CD14-positive monocyte (primary cell): Measurements from ENCODE around the gene TMEM222. TPM values are rescaled to one million over a fixed set of nuclear protein-coding genes. Genes with fewer than 3 reads are reported as not detected.

Experiments
- DNase-seq, 3 donors: peaks; one replicate each; pipeline ENCODE4 v3.0.0-alpha.2; 2011 to 2022
- H2AFZ ChIP-seq: 2 replicates; pipeline ENCODE4 v1.6.0; 2012; ENCODE audit warnings: mild to moderate bottlenecking, low read depth, low read length, inconsistent platforms; ENCODE audit not compliant: insufficient read depth, poor library complexity, severe bottlenecking
- H3K27ac ChIP-seq, 2 donors: 1 replicate in 1 of 2; 2 replicates in 1 of 2; pipeline ENCODE4 v1.5.1; 2012 to 2013; ENCODE audit warnings: low read length in 2 of 2, control low read depth in 1 of 2, inconsistent platforms in 1 of 2, low read depth in 1 of 2, mild to moderate bottlenecking in 1 of 2
- H3K27me3 ChIP-seq, 2 donors: one replicate each; pipeline versions ENCODE4 v1.6.0 to v1.6.1; 2011 to 2013; ENCODE audit warnings: low read length in 2 of 2; ENCODE audit not compliant: control insufficient read depth in 2 of 2, insufficient read depth in 2 of 2
- H3K36me3 ChIP-seq, 2 donors: replicated peaks in 1 of 2; 1 replicate in 1 of 2; 2 replicates in 1 of 2; pipeline versions ENCODE4 v1.5.1 to v1.6.1; 2012 to 2013; ENCODE audit warnings: low read length in 2 of 2, control low read depth in 1 of 2, inconsistent platforms in 1 of 2, mild to moderate bottlenecking in 1 of 2; ENCODE audit not compliant: insufficient read depth in 2 of 2, control insufficient read depth in 1 of 2
- H3K4me1 ChIP-seq, 2 donors: 1 replicate in 1 of 2; 2 replicates in 1 of 2; pipeline versions ENCODE4 v1.5.1 to v1.6.1; 2012 to 2013; ENCODE audit warnings: low read length in 2 of 2, control low read depth in 1 of 2, inconsistent platforms in 1 of 2, mild to moderate bottlenecking in 1 of 2, moderate library complexity in 1 of 2; ENCODE audit not compliant: insufficient read depth in 2 of 2, control insufficient read depth in 1 of 2
- H3K4me2 ChIP-seq: replicated peaks from 2 replicates; pipeline ENCODE3; 2012; ENCODE audit warnings: low read length, moderate library complexity, mild to moderate bottlenecking; ENCODE audit not compliant: poor library complexity, severe bottlenecking; ENCODE audit errors: extremely low read depth
- H3K4me3 ChIP-seq, 3 experiments: fragments of 200-600 bp in 1 of 3; sonication (generic) in 1 of 3; replicated peaks in 1 of 3; 1 replicate in 2 of 3; 2 replicates in 1 of 3; pipeline ENCODE4 v1.5.1; 2011 to 2013; ENCODE audit warnings: low read length in 3 of 3, mild to moderate bottlenecking in 3 of 3, control low read depth in 2 of 3, low read depth in 2 of 3, inconsistent platforms in 1 of 3, moderate library complexity in 1 of 3
- H3K79me2 ChIP-seq: 2 replicates; pipeline ENCODE4 v1.6.0; 2012; ENCODE audit warnings: mild to moderate bottlenecking, control low read depth, inconsistent platforms, low read length, moderate library complexity; ENCODE audit not compliant: insufficient read depth
- H3K9ac ChIP-seq: 2 replicates; pipeline ENCODE4 v1.6.0; 2017; ENCODE audit warnings: low read length, mild to moderate bottlenecking; ENCODE audit not compliant: insufficient read depth, poor library complexity, severe bottlenecking
- H3K9me3 ChIP-seq, 2 donors: replicated peaks in 1 of 2; 1 replicate in 1 of 2; 2 replicates in 1 of 2; pipeline versions ENCODE4 v1.5.1 to v1.6.1; 2012 to 2013; ENCODE audit warnings: low read length in 2 of 2, control low read depth in 1 of 2; ENCODE audit not compliant: control insufficient read depth in 1 of 2, insufficient read depth in 1 of 2
- H4K20me1 ChIP-seq: 2 replicates; pipeline ENCODE4 v1.6.0; 2012; ENCODE audit warnings: mild to moderate bottlenecking, low read length, control low read depth, moderate library complexity; ENCODE audit not compliant: insufficient read depth
- H3K27ac Mint-ChIP-seq, 7 donors: one replicate each; pipeline ENCODE4 v1.8.0; 2020; ENCODE audit warnings: mild to moderate bottlenecking in 7 of 7, mixed read lengths in 7 of 7, moderate library complexity in 6 of 7, inconsistent platforms in 2 of 7
- H3K27me3 Mint-ChIP-seq, 3 donors: one replicate each; pipeline ENCODE4 v1.8.0; 2021 to 2022; ENCODE audit warnings: low read depth in 3 of 3, mild to moderate bottlenecking in 3 of 3, mixed read lengths in 3 of 3, moderate library complexity in 3 of 3, inconsistent platforms in 1 of 3
- H3K36me3 Mint-ChIP-seq, 2 donors: one replicate each; pipeline ENCODE4 v1.8.0; 2020; ENCODE audit warnings: mixed read lengths in 2 of 2, inconsistent platforms in 1 of 2, mild to moderate bottlenecking in 1 of 2
- H3K4me1 Mint-ChIP-seq: one replicate; pipeline ENCODE4 v1.8.0; 2020; ENCODE audit warnings: mild to moderate bottlenecking, mixed read lengths
- H3K4me3 Mint-ChIP-seq, 2 donors: one replicate each; pipeline ENCODE4 v1.8.0; 2020; ENCODE audit warnings: mild to moderate bottlenecking in 2 of 2, mixed read lengths in 2 of 2, moderate library complexity in 1 of 2
- H3K9me3 Mint-ChIP-seq, 7 donors: one replicate each; pipeline ENCODE4 v1.8.0; 2020 to 2022; ENCODE audit warnings: mixed read lengths in 7 of 7, mild to moderate bottlenecking in 6 of 7, moderate library complexity in 6 of 7, inconsistent platforms in 2 of 7
- CTCF ChIP-seq: fragments of 200-600 bp; IDR thresholded peaks from one replicate; pipeline ENCODE4 v1.8.0; 2022; ENCODE audit warnings: antibody characterized with exemption, mild to moderate bottlenecking
- WGBS: methylation state at CpG from one replicate; pipeline ENCODE4 v1.1.5; 2013; ENCODE audit warnings: missing lambda C conversion rate; ENCODE audit not compliant: insufficient coverage; 5-methylcytosine and 5-hydroxymethylcytosine counted together
- intact Hi-C, 2 donors: fragments of 100-400 bp; cut with micrococcal nuclease; formaldehyde crosslinking; loops; one replicate each; pipeline versions ENCODE4 v1.15.0 to v1.15.1; 2023
- polyA plus RNA-seq, 3 donors: library from polyadenylated mRNA; depleted of rRNA in 1 of 3; unstranded in 2 of 3; stranded (reverse) in 1 of 3; fragments of 300-500 nt in 2 of 3; fragments of >200 nt in 1 of 3; fragmentation: Illumina TruSeq in 2 of 3; gene quantifications; 1 replicate in 2 of 3; 2 replicates in 1 of 3; pipeline ENCODE4 v1.2.3, GENCODE V29; 2012 to 2021

Gene TMEM222
- polyA plus RNA-seq, 3 donors: 23.2 to 29.0 (median 24.6) TPM

- 56% methylated on average over 8 of the region's 8 CpGs for WGBS
- no peak for TF ChIP-seq CTCF
- Histone ChIP-seq H2AFZ (peak overlapping the region; percentile 77), H3K27me3 (no peaks in the 10 kb centered on the region), H4K20me1 (peaks cover 7% of the 10 kb centered on the region), H3K79me2 (no peaks in the 10 kb centered on the region), H3K4me3 (peak overlapping the region in 2 of 3 experiments; percentile 68 to 84), H3K27ac (peak overlapping the region in 1 of 2 donors; percentile 25), H3K9ac (peak overlapping the region; percentile 63), H3K4me1 (peaks cover 56 to 66% of the 10 kb centered on the region in 2 donors), H3K4me2 (peak overlapping the region; percentile 97), H3K9me3 (no peaks in the 10 kb centered on the region), H3K36me3 (peaks cover 0 to 22% of the 10 kb centered on the region in 2 donors)
- intact Hi-C loops: loop anchor here in 1 of 2 donors (2.0 kb wide), 1 partner anchor 22 kb away; no protein-coding TSS in a partner anchor
- Mint-ChIP-seq H3K4me3 (peak overlapping the region; percentile 66 to 83), H3K27me3 (peaks cover 0 to 7% (median 6%) of the 10 kb centered on the region in 3 donors), H3K27ac (peak overlapping the region; percentile 15 to 84 (median 56)), H3K36me3 (peaks cover 9 to 24% of the 10 kb centered on the region in 2 donors), H3K4me1 (peaks cover 64% of the 10 kb centered on the region), H3K9me3 (no peaks in the 10 kb centered on the region)
- no peak for DNase-seq
These were observed 45.2 kb downstream of the TMEM222 start for GRCh38 chr1:27367160-27367650.

GRCh38 chr1:27368869-27369582 is 47.1 kb downstream of the TMEM222 start:
- peak overlapping the region; percentile 33 for H3K9ac ChIP-seq
- Mint-ChIP-seq H3K36me3 (peaks cover 0 to 5% of the 10 kb centered on the region in 2 donors), H3K27ac (peak overlapping the region; percentile 78 to 96 (median 91)), H3K27me3 (peaks cover 0 to 7% (median 4%) of the 10 kb centered on the region in 3 donors), H3K4me1 (peaks cover 64% of the 10 kb centered on the region), H3K4me3 (peak overlapping the region; percentile 48 to 53), H3K9me3 (no peaks in the 10 kb centered on the region)
- intact Hi-C loops: loop anchor here in 1 of 2 donors (2.0 kb wide), 1 partner anchor 24 kb away; the partner anchor contains the start of gene GPR3
- H3K27ac ChIP-seq: peak overlapping the region; percentile 75 to 77
- H3K4me1 ChIP-seq: peaks cover 56 to 66% of the 10 kb centered on the region in 2 donors
- H3K9me3 ChIP-seq: no peaks in the 10 kb centered on the region
- peak in 2 of 3 donors; percentile 16 to 69 for DNase-seq
- no peaks in the 10 kb centered on the region for H3K79me2 ChIP-seq
- H3K36me3 ChIP-seq: peaks cover 0 to 3% of the 10 kb centered on the region in 2 donors
- peak overlapping the region; percentile 40 for H3K4me2 ChIP-seq
- WGBS: 6% methylated on average over 13 of the region's 13 CpGs
- no peak for TF ChIP-seq CTCF
- no peaks in the 10 kb centered on the region for H3K27me3 ChIP-seq
- no peak overlapping the region for H2AFZ ChIP-seq
- H3K4me3 ChIP-seq: peak overlapping the region in 1 of 3 experiments; percentile 58
- peaks cover 7% of the 10 kb centered on the region for H4K20me1 ChIP-seq
